A204.1 (cell line): Measurements from ENCODE around the gene FEM1A.
"Not testable (repeated sequence)": the region's sequence is repeated elsewhere in the genome, so short reads cannot be mapped to it uniquely, and the experiment has no call there.

Experiments
- FAIRE-seq: peaks from 2 replicates; lab custom pipeline; 2012; peaks lifted over from hg19 to GRCh38; lab: Jason Lieb, UNC

The FEM1A gene

GRCh38 chr19:4774136-4774535 is 17.4 kb upstream of the FEM1A start:
- no peak for FAIRE-seq

GRCh38 chr19:4775627-4776152 is 15.8 kb upstream of the FEM1A start:
- no peak for FAIRE-seq

- no peak for FAIRE-seq
These were observed 14.9 kb upstream of the FEM1A start for GRCh38 chr19:4776436-4777211.

GRCh38 chr19:4778124-4778523 is 13.4 kb upstream of the FEM1A start:
- FAIRE-seq, result not testable (repeated sequence)

- FAIRE-seq, result no peak
These were observed 10.7 kb upstream of the FEM1A start for GRCh38 chr19:4780860-4781259.

GRCh38 chr19:4781801-4782200 is 9.7 kb upstream of the FEM1A start:
- FAIRE-seq, result no peak

GRCh38 chr19:4786412-4787016 is 5.0 kb upstream of the FEM1A start:
- FAIRE-seq, result not testable (repeated sequence)

GRCh38 chr19:4792019-4792865 is 708 bp downstream of the FEM1A start:
- not testable (repeated sequence) for FAIRE-seq

GRCh38 chr19:4792866-4793195 is 1.3 kb downstream of the FEM1A start:
- FAIRE-seq, result not testable (repeated sequence)

GRCh38 chr19:4793278-4793677 is 1.7 kb downstream of the FEM1A start:
- not testable (repeated sequence) for FAIRE-seq

GRCh38 chr19:4794971-4795370 is 3.4 kb downstream of the FEM1A start:
- no peak for FAIRE-seq

GRCh38 chr19:4795400-4795799 is 3.9 kb downstream of the FEM1A start:
- FAIRE-seq, result no peak

- FAIRE-seq, result no peak
These were observed 9.1 kb downstream of the FEM1A start for GRCh38 chr19:4800591-4801081.

- FAIRE-seq, result no peak
These were observed 9.6 kb downstream of the FEM1A start for GRCh38 chr19:4801085-4801619.

GRCh38 chr19:4802711-4803110 is 11.2 kb downstream of the FEM1A start:
- FAIRE-seq, result no peak

GRCh38 chr19:4803736-4804695 is 12.5 kb downstream of the FEM1A start:
- no peak for FAIRE-seq

GRCh38 chr19:4805140-4805539 is 13.6 kb downstream of the FEM1A start:
- not testable (repeated sequence) for FAIRE-seq

GRCh38 chr19:4806384-4806783 is 14.8 kb downstream of the FEM1A start:
- no peak for FAIRE-seq

GRCh38 chr19:4807188-4807587 is 15.7 kb downstream of the FEM1A start:
- no peak for FAIRE-seq

GRCh38 chr19:4811328-4812131 is 20.0 kb downstream of the FEM1A start:
- no peak for FAIRE-seq
